GM12874 (cell line): ENCODE results near the gene FAM118B.

ENCODE experiments used
- TF ChIP-seq, protein P1 (sequence below): IDR thresholded peaks from 2 replicates; pipeline ENCODE4 v1.5.1; 2011; ENCODE audit warnings: low read depth, mild to moderate bottlenecking, control low read depth, low read length, moderate library complexity; ENCODE audit not compliant: insufficient read depth

The FAM118B gene

GRCh38 chr11:126225295-126225665, 13.7 kb downstream of the FAM118B start:
- TF ChIP-seq, protein P1, sequence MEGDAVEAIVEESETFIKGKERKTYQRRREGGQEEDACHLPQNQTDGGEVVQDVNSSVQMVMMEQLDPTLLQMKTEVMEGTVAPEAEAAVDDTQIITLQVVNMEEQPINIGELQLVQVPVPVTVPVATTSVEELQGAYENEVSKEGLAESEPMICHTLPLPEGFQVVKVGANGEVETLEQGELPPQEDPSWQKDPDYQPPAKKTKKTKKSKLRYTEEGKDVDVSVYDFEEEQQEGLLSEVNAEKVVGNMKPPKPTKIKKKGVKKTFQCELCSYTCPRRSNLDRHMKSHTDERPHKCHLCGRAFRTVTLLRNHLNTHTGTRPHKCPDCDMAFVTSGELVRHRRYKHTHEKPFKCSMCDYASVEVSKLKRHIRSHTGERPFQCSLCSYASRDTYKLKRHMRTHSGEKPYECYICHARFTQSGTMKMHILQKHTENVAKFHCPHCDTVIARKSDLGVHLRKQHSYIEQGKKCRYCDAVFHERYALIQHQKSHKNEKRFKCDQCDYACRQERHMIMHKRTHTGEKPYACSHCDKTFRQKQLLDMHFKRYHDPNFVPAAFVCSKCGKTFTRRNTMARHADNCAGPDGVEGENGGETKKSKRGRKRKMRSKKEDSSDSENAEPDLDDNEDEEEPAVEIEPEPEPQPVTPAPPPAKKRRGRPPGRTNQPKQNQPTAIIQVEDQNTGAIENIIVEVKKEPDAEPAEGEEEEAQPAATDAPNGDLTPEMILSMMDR, result no peak

- TF ChIP-seq, protein P1, result no peak
Measured at GRCh38 chr11:126226334-126227084, 14.9 kb downstream of the FAM118B start.

DNA sequence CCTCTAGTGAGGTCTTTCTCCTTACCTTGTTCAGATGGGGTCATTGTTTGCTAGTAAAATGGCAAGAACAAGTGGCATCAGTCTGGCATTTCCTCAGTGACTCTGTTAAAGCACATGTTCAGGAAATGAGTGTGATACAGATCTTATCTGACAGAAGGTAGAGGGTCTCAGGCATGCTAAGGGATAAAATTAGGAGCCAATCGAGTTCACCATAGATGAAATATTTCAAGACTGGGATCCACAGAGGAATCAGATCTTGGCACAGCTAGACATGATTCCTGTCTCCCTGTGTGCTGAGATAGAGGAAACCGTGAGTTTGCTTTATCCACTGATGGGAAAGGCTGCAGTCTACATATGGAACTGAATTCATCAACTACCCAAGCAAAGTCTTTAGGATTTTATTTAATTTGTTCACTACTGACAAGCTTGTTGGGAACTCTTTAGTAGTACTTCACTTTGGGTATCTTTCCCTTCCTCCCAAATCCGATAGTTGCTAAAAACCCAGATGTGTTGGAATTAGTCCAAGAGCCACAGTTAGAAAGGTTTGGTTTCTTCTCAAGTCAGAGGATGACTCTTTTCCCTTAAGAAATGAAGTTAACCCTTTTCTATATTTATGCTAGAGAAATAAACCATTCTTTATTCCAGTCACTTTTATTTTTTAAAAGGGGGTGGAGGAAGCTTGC, 18.4 kb downstream of the FAM118B start:
- TF ChIP-seq, protein P1, result no peak

DNA sequence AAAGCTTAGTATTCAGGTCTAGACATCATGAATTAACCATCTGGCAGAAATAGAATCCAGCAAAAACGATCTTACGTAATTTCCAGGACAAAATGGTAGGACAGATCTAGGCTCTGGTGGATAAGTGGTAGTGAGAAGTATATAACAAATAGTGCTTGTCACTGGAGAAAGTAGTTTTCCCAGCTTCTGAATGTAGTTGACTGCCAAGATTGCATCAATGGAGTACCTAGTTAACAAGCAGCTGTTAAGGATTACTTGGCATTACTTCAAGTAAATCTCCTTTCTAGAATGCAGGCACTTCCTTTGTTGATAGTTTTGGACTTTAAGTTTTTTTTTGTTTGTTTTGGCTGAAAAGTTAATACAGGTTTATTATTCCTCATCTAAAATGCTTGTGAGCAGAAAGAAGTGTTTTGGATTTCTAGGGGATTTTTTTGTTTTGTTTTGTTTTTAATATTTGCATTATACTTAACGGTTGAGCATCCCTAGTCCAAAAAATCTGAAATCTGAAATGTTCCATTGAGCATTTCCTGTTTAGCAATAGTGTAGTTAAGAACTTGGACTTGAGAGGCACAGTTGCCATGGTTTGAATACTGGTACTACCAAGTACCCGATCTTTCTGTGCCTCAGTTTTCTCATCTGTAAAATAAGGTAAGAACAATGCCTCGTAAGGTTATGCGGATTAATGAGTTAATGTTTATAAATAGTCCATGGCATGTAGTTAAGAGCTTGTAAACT, 20.3 kb downstream of the FAM118B start:
- TF ChIP-seq, protein P1, result no peak

- TF ChIP-seq, protein P1, result no peak
Measured at GRCh38 chr11:126232683-126233082, 21.1 kb downstream of the FAM118B start.

GRCh38 chr11:126233391-126233790, 21.8 kb downstream of the FAM118B start:
- TF ChIP-seq, protein P1, result no peak

DNA sequence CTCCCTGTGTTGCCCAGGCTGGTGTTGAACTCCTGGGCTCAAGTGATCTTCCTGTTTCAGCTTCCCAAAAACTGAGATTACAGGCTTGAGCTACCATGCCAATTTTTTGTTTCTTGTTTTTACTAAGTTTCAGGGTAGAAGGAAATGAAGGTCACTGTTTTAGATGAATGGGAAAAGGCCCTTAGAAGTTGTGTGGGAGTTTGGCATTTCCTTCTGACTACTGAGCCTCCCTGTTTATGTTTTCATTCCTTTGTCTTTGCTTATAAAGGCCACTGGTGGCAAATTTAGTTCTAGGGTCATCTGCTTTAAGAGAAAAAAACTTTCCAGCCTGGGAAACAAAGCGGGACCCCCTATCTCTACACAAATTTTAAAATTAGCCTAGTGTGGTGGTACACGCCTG, 35.1 kb downstream of the FAM118B start:
- TF ChIP-seq, protein P1, result no peak
